OCI-LY1 (cell line): ENCODE measurements around the gene FTO.

Source experiments
- H2AFZ ChIP-seq: fragments of 200-600 bp; sonication (generic), shearing (Covaris generic); 2 replicates; pipeline ENCODE4 v1.6.0; 2014; ENCODE audit warnings: antibody characterized with exemption, mild to moderate bottlenecking, low read length
- H3F3A ChIP-seq: fragments of 200-600 bp; sonication (generic), shearing (Covaris generic); 2 replicates; pipeline ENCODE4 v1.6.0; 2014; ENCODE audit warnings: mild to moderate bottlenecking, antibody characterized with exemption, low read length, moderate library complexity; ENCODE audit not compliant: insufficient read depth
- H3K27ac ChIP-seq: fragments of 200-600 bp; sonication (generic); 2 replicates; pipeline ENCODE4 v1.5.1; 2014; ENCODE audit warnings: low read length, mixed run types, mild to moderate bottlenecking, low read depth; ENCODE audit not compliant: poor library complexity, severe bottlenecking
- H3K27me3 ChIP-seq: fragments of 200-600 bp; sonication (generic); 2 replicates; pipeline ENCODE4 v1.6.0; 2014; ENCODE audit warnings: antibody characterized with exemption, mild to moderate bottlenecking, low read length, moderate library complexity; ENCODE audit not compliant: insufficient read depth
- H3K36me3 ChIP-seq: fragments of 200-600 bp; sonication (generic); 2 replicates; pipeline ENCODE4 v1.6.1; 2014; ENCODE audit warnings: mild to moderate bottlenecking, antibody characterized with exemption, low read length, moderate library complexity, mixed read lengths; ENCODE audit not compliant: insufficient read depth
- H3K4me1 ChIP-seq: fragments of 200-600 bp; sonication (generic); 2 replicates; pipeline ENCODE4 v1.5.1; 2014; ENCODE audit warnings: mild to moderate bottlenecking, low read length, moderate library complexity; ENCODE audit not compliant: insufficient read depth, severe bottlenecking
- H3K4me2 ChIP-seq: fragments of 200-600 bp; sonication (generic), shearing (Covaris generic); 2 replicates; pipeline ENCODE4 v1.6.1; 2014; ENCODE audit warnings: low read length
- H3K4me3 ChIP-seq: fragments of 200-600 bp; sonication (generic); 2 replicates; pipeline ENCODE4 v1.5.1; 2014; ENCODE audit warnings: low read length, low read depth, mild to moderate bottlenecking, mixed read lengths; ENCODE audit not compliant: poor library complexity, severe bottlenecking
- H3K79me2 ChIP-seq: fragments of 200-600 bp; shearing (Covaris generic); 2 replicates; pipeline ENCODE4 v1.6.1; 2016; ENCODE audit warnings: mixed run types, low read length, mixed read lengths; ENCODE audit not compliant: insufficient read depth
- H3K9ac ChIP-seq: fragments of 200-600 bp; sonication (generic), shearing (Covaris generic); 2 replicates; pipeline ENCODE4 v1.6.1; 2014; ENCODE audit warnings: mild to moderate bottlenecking, low read length, mixed read lengths
- H3K9me2 ChIP-seq: fragments of 200-600 bp; sonication (generic), shearing (Covaris generic); 2 replicates; pipeline ENCODE4 v1.6.1; 2014; ENCODE audit warnings: low read depth, mild to moderate bottlenecking, low read length, mixed read lengths
- H3K9me3 ChIP-seq: fragments of 200-600 bp; shearing (Covaris generic); 2 replicates; pipeline ENCODE4 v1.6.1; 2014; ENCODE audit warnings: low read length, mixed read lengths
- H4K20me1 ChIP-seq: fragments of 200-600 bp; sonication (generic), shearing (Covaris generic); 2 replicates; pipeline ENCODE4 v1.6.0; 2016; ENCODE audit warnings: mild to moderate bottlenecking, low read length; ENCODE audit not compliant: insufficient read depth
- EZH2 ChIP-seq: fragments of 200-600 bp; sonication (generic), shearing (Covaris generic); IDR thresholded peaks from 2 replicates; pipeline ENCODE4 v1.8.0; 2017; ENCODE audit warnings: borderline replicate concordance, mixed run types, mild to moderate bottlenecking, antibody characterized with exemption, low read length, moderate library complexity, mixed read lengths
- TF ChIP-seq, protein P1 (sequence below): fragments of 200-600 bp; sonication (generic), shearing (Covaris generic); IDR thresholded peaks from 2 replicates; pipeline ENCODE4 v1.5.1; 2017; ENCODE audit warnings: mild to moderate bottlenecking, antibody characterized with exemption, low read length, moderate library complexity, mixed read lengths

The FTO gene

DNA sequence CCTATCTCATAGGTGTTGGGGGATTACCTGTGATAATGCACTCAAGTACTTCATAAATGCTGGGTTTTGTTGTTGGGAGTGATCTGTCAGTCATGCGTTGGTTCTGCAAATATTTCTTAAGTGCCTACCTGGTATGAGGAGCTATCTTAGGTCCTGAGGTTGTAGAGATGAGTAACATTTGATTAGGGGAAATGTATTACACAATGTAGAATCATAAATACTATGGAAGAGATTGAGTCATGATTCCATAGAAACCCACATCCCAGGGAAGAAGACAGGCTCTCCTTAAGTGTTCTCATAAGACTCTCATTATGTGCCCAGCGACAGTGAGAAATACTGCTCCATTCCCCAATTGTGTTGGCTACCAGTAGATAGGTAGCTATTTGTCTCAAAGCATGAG, 240.1 kb downstream of the FTO start:
- H3K4me3 ChIP-seq, result no peak overlapping the region
- no peak overlapping the region for H3K27ac ChIP-seq
- H3K36me3 ChIP-seq, result no peaks in the 10 kb centered on the region
- H3K9me2 ChIP-seq, result no peaks in the 10 kb centered on the region
- no peaks in the 10 kb centered on the region for H3K9me3 ChIP-seq
- TF ChIP-seq EZH2, result no peak
- TF ChIP-seq, protein P1, sequence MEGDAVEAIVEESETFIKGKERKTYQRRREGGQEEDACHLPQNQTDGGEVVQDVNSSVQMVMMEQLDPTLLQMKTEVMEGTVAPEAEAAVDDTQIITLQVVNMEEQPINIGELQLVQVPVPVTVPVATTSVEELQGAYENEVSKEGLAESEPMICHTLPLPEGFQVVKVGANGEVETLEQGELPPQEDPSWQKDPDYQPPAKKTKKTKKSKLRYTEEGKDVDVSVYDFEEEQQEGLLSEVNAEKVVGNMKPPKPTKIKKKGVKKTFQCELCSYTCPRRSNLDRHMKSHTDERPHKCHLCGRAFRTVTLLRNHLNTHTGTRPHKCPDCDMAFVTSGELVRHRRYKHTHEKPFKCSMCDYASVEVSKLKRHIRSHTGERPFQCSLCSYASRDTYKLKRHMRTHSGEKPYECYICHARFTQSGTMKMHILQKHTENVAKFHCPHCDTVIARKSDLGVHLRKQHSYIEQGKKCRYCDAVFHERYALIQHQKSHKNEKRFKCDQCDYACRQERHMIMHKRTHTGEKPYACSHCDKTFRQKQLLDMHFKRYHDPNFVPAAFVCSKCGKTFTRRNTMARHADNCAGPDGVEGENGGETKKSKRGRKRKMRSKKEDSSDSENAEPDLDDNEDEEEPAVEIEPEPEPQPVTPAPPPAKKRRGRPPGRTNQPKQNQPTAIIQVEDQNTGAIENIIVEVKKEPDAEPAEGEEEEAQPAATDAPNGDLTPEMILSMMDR, result no peak
- no peaks in the 10 kb centered on the region for H3K79me2 ChIP-seq
- H2AFZ ChIP-seq, result no peak overlapping the region
- no peaks in the 10 kb centered on the region for H3K27me3 ChIP-seq
- no peak overlapping the region for H3K4me2 ChIP-seq
- no peaks in the 10 kb centered on the region for H4K20me1 ChIP-seq
- H3F3A ChIP-seq, result no peaks in the 10 kb centered on the region
- H3K9ac ChIP-seq, result no peak overlapping the region
- H3K4me1 ChIP-seq, result peaks cover 10% of the 10 kb centered on the region

DNA sequence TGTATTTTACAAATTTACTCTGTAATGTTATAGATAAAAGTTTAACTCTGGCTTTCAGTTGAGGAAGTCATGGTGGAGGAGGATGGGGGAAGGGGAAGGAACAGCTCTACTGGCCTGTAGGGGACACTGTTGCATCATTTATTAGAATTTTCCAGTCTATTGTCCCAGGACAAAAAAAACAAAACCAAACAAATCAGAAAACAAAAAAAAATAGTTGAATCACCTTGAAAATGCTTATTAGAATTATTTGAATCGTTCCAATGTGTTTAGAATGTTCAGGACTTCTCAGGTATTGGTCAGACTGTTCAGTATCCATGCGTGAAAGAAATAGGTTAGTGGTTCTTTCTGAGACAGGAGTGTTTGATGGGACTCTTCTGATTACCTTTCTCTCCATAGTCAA, 242.0 kb downstream of the FTO start:
- Histone ChIP-seq H3K9me2 (no peaks in the 10 kb centered on the region), H3K9ac (no peak overlapping the region), H3K36me3 (no peaks in the 10 kb centered on the region), H3K4me3 (no peak overlapping the region), H3K27ac (no peak overlapping the region), H4K20me1 (no peaks in the 10 kb centered on the region), H2AFZ (no peak overlapping the region), H3F3A (no peaks in the 10 kb centered on the region), H3K79me2 (no peaks in the 10 kb centered on the region), H3K9me3 (no peaks in the 10 kb centered on the region), H3K4me1 (peaks cover 29% of the 10 kb centered on the region), H3K4me2 (no peak overlapping the region), H3K27me3 (no peaks in the 10 kb centered on the region)
- TF ChIP-seq EZH2, result no peak
- TF ChIP-seq, protein P1, result peak; percentile 92

DNA sequence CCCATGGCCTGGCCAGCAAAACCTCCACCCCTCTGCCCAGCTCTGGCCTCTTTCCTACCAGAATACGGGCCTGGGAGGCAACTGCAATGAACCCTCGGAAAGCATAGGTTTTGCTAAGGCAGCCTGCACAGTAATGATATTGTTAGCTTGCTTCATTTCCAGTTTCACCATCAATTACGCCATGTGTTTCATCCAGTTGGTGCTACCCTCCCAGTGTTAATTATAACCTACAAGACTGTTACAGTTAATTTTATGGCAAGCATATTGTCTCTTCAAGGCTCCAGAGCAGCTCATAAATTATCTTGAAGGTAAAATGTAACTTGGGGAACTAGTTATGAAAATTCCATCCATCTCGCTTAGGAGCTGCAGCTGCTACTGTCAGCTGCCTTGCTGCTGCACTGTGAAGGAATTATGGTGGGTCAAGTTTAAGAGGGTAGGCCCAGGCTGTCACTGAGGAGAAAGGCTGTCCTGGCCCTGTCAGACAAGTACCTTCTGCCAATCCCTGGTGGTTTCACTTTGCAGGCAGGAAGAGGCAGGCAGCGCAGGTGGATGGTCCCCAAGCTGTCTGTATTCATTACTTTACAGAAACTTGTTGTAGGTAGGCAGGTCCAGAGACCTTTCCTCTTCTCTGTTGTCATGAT, 242.9 kb downstream of the FTO start:
- Histone ChIP-seq H3K4me2 (no peak overlapping the region), H3K27ac (no peak overlapping the region), H3K79me2 (no peaks in the 10 kb centered on the region), H3K9ac (no peak overlapping the region), H3K27me3 (no peaks in the 10 kb centered on the region), H3K9me3 (no peaks in the 10 kb centered on the region), H3K4me1 (peaks cover 31% of the 10 kb centered on the region), H4K20me1 (no peaks in the 10 kb centered on the region), H3F3A (no peaks in the 10 kb centered on the region), H3K36me3 (no peaks in the 10 kb centered on the region), H3K4me3 (no peak overlapping the region), H2AFZ (no peak overlapping the region), H3K9me2 (no peaks in the 10 kb centered on the region)
- no peak for TF ChIP-seq EZH2
- TF ChIP-seq, protein P1, result no peak
